ENCODE results near the gene TMEM72. TPM values are rescaled to one million over a fixed set of nuclear protein-coding genes. Genes with fewer than 3 reads are reported as not detected.

TMEM72 gene
- total and polyA plus RNA-seq, 2 of the 13 experiments (the other 11 are each of a cell fraction or from before 2014, with no cell fraction given): 0.04 TPM; not detected in 1

- TF ChIP-seq NR2F6 (IDR thresholded peaks at IDR 0.05) (peak; percentile 95), NR2F6 (CRISPR knock-in tag; IDR thresholded peaks at IDR 0.05) (peak; percentile 92), ZC3H4 (CRISPR knock-in tag; IDR thresholded peaks at IDR 0.05; ENCODE audit: borderline replicate concordance) (no peak), BCL6 (CRISPR knock-in tag; IDR thresholded peaks at IDR 0.05) (peak; percentile 94), RFXAP (CRISPR knock-in tag; IDR thresholded peaks at IDR 0.05; ENCODE audit: borderline replicate concordance) (0 out of 2 replicates have a peak, but pooled peaks have one; percentile 44), ZNF468 (CRISPR knock-in tag; IDR thresholded peaks at IDR 0.05) (no peak), ZFP91 (CRISPR knock-in tag; IDR thresholded peaks at IDR 0.05; ENCODE audit: borderline replicate concordance) (peak; percentile 88), ZFP37 (CRISPR knock-in tag; IDR thresholded peaks at IDR 0.05; ENCODE audit: borderline replicate concordance) (no peak), ZNF512B (CRISPR knock-in tag; IDR thresholded peaks at IDR 0.05; ENCODE audit: borderline replicate concordance) (no peak), ZNF142 (CRISPR knock-in tag; IDR thresholded peaks at IDR 0.05) (peak; percentile 51; the same call in 1 of the 2 replicates)
- TF ChIP-seq, protein P1, sequence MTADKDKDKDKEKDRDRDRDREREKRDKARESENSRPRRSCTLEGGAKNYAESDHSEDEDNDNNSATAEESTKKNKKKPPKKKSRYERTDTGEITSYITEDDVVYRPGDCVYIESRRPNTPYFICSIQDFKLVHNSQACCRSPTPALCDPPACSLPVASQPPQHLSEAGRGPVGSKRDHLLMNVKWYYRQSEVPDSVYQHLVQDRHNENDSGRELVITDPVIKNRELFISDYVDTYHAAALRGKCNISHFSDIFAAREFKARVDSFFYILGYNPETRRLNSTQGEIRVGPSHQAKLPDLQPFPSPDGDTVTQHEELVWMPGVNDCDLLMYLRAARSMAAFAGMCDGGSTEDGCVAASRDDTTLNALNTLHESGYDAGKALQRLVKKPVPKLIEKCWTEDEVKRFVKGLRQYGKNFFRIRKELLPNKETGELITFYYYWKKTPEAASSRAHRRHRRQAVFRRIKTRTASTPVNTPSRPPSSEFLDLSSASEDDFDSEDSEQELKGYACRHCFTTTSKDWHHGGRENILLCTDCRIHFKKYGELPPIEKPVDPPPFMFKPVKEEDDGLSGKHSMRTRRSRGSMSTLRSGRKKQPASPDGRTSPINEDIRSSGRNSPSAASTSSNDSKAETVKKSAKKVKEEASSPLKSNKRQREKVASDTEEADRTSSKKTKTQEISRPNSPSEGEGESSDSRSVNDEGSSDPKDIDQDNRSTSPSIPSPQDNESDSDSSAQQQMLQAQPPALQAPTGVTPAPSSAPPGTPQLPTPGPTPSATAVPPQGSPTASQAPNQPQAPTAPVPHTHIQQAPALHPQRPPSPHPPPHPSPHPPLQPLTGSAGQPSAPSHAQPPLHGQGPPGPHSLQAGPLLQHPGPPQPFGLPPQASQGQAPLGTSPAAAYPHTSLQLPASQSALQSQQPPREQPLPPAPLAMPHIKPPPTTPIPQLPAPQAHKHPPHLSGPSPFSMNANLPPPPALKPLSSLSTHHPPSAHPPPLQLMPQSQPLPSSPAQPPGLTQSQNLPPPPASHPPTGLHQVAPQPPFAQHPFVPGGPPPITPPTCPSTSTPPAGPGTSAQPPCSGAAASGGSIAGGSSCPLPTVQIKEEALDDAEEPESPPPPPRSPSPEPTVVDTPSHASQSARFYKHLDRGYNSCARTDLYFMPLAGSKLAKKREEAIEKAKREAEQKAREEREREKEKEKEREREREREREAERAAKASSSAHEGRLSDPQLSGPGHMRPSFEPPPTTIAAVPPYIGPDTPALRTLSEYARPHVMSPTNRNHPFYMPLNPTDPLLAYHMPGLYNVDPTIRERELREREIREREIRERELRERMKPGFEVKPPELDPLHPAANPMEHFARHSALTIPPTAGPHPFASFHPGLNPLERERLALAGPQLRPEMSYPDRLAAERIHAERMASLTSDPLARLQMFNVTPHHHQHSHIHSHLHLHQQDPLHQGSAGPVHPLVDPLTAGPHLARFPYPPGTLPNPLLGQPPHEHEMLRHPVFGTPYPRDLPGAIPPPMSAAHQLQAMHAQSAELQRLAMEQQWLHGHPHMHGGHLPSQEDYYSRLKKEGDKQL (CRISPR knock-in tag; IDR thresholded peaks at IDR 0.05; ENCODE audit: low read depth): peak; percentile 72
Observed at GRCh38 chr10:44980309-44981171, 69.4 kb downstream of the TMEM72 start (continued).
